H9 (cell line): ENCODE results near the gene HSD17B2. TPM values are rescaled to one million over a fixed set of nuclear protein-coding genes. Genes with fewer than 3 reads are reported as not detected.

ENCODE experiments used
- DNase-seq: peaks from one replicate; pipeline ENCODE4 v3.0.0-alpha.2; 2017
- H2AFZ ChIP-seq: one replicate; pipeline ENCODE4 v1.6.1; 2013; ENCODE audit warnings: mild to moderate bottlenecking, low read length, control low read depth, moderate library complexity
- H2AK5ac ChIP-seq: 2 replicates; pipeline ENCODE4 v1.6.1; 2013; ENCODE audit warnings: low read length, control low read depth, mixed read lengths; ENCODE audit not compliant: insufficient read length
- H2BK120ac ChIP-seq: one replicate; pipeline ENCODE4 v1.6.1; 2013; ENCODE audit warnings: low read depth, mild to moderate bottlenecking, low read length, control low read depth, inconsistent platforms; ENCODE audit not compliant: poor library complexity, severe bottlenecking
- H2BK12ac ChIP-seq: 2 replicates; pipeline ENCODE4 v1.6.1; 2013; ENCODE audit warnings: low read length, control low read depth, mixed read lengths, low read depth; ENCODE audit not compliant: insufficient read length
- H2BK15ac ChIP-seq: 2 replicates; pipeline ENCODE4 v1.6.1; 2013; ENCODE audit warnings: low read depth, low read length, control low read depth
- H2BK20ac ChIP-seq: one replicate; pipeline ENCODE4 v1.6.1; 2013; ENCODE audit warnings: low read depth, mild to moderate bottlenecking, low read length, control low read depth, inconsistent platforms; ENCODE audit not compliant: poor library complexity, severe bottlenecking
- H2BK5ac ChIP-seq: 2 replicates; pipeline ENCODE4 v1.6.1; 2013; ENCODE audit warnings: low read length, control low read depth, mixed read lengths; ENCODE audit not compliant: insufficient read length
- H3K14ac ChIP-seq: 2 replicates; pipeline ENCODE4 v1.6.1; 2013; ENCODE audit warnings: low read length, control low read depth; ENCODE audit not compliant: insufficient read depth
- H3K18ac ChIP-seq: 2 replicates; pipeline ENCODE4 v1.6.1; 2013; ENCODE audit warnings: low read depth, mild to moderate bottlenecking, mixed read lengths, low read length, control low read depth; ENCODE audit not compliant: insufficient read length
- H3K23ac ChIP-seq: 2 replicates; pipeline ENCODE4 v1.6.1; 2013; ENCODE audit warnings: low read length, control low read depth, mixed read lengths, low read depth; ENCODE audit not compliant: insufficient read length
- H3K23me2 ChIP-seq: 2 replicates; pipeline ENCODE4 v1.6.1; 2013; ENCODE audit warnings: low read depth, mild to moderate bottlenecking, mixed read lengths, low read length, control low read depth; ENCODE audit not compliant: insufficient read length, poor library complexity, severe bottlenecking
- H3K27ac ChIP-seq: 2 replicates; pipeline ENCODE4 v1.5.1; 2013; ENCODE audit warnings: low read length, control low read depth, mixed read lengths, low read depth; ENCODE audit not compliant: insufficient read length
- H3K27me3 ChIP-seq: 2 replicates; pipeline ENCODE4 v1.6.1; 2013; ENCODE audit warnings: low read length, control low read depth, inconsistent platforms; ENCODE audit not compliant: insufficient read depth
- H3K4ac ChIP-seq: 2 replicates; pipeline ENCODE4 v1.6.1; 2013; ENCODE audit warnings: low read depth, mild to moderate bottlenecking, control low read depth, inconsistent platforms, low read length, moderate library complexity
- H3K4me1 ChIP-seq: 2 replicates; pipeline ENCODE4 v1.6.1; 2013; ENCODE audit warnings: low read length, control low read depth, inconsistent platforms; ENCODE audit not compliant: insufficient read depth
- H3K4me2 ChIP-seq: 2 replicates; pipeline ENCODE4 v1.6.1; 2013; ENCODE audit warnings: low read length, control low read depth, mixed read lengths; ENCODE audit not compliant: insufficient read length, insufficient read depth
- H3K56ac ChIP-seq: 2 replicates; pipeline ENCODE4 v1.6.1; 2013; ENCODE audit warnings: low read depth, mild to moderate bottlenecking, mixed read lengths, low read length, control low read depth; ENCODE audit not compliant: insufficient read length
- H3K79me1 ChIP-seq: 2 replicates; pipeline ENCODE4 v1.6.1; 2013; ENCODE audit warnings: low read depth, mild to moderate bottlenecking, moderate library complexity, low read length, control low read depth, inconsistent platforms; ENCODE audit not compliant: insufficient read depth, poor library complexity, severe bottlenecking
- H3K79me2 ChIP-seq: 2 replicates; pipeline ENCODE4 v1.6.1; 2013; ENCODE audit warnings: low read length, control low read depth, inconsistent platforms; ENCODE audit not compliant: insufficient read depth
- H3K9ac ChIP-seq: 2 replicates; pipeline ENCODE4 v1.6.1; 2013; ENCODE audit warnings: low read length, control low read depth, mixed read lengths; ENCODE audit not compliant: insufficient read length; ENCODE audit errors: extremely low read depth
- H3K9me3 ChIP-seq: one replicate; pipeline ENCODE4 v1.6.1; 2013; ENCODE audit warnings: low read depth, low read length, inconsistent platforms; ENCODE audit not compliant: control insufficient read depth
- H3T11ph ChIP-seq: one replicate; pipeline ENCODE4 v1.6.1; 2013; ENCODE audit warnings: mild to moderate bottlenecking, low read length, control low read depth, inconsistent platforms
- H4K20me1 ChIP-seq: one replicate; pipeline ENCODE4 v1.6.1; 2013; ENCODE audit not compliant: control insufficient read depth, insufficient read length, insufficient read depth
- H4K5ac ChIP-seq: 2 replicates; pipeline ENCODE4 v1.6.1; 2013; ENCODE audit warnings: low read depth, mild to moderate bottlenecking, mixed read lengths, low read length, control low read depth; ENCODE audit not compliant: insufficient read length
- H4K8ac ChIP-seq: replicated peaks from 2 replicates; pipeline ENCODE4 v1.6.1; 2013; ENCODE audit warnings: low read length, control low read depth, mixed read lengths, low read depth; ENCODE audit not compliant: insufficient read length
- H4K91ac ChIP-seq: 2 replicates; pipeline ENCODE4 v1.6.1; 2013; ENCODE audit warnings: low read depth, mild to moderate bottlenecking, moderate library complexity, mixed read lengths, low read length, control low read depth; ENCODE audit not compliant: insufficient read length
- H3K27ac Mint-ChIP-seq, 3 experiments: 2 replicates in 2 of 3; 3 replicates in 1 of 3; pipeline ENCODE4 v1.8.0; 2020 to 2021; ENCODE audit warnings: mixed read lengths in 3 of 3, mild to moderate bottlenecking in 1 of 3, moderate library complexity in 1 of 3
- H3K27me3 Mint-ChIP-seq: 2 replicates; pipeline ENCODE4 v1.8.0; 2021; ENCODE audit warnings: low read depth, mild to moderate bottlenecking, moderate library complexity, mixed read lengths
- H3K36me3 Mint-ChIP-seq, 3 experiments: 2 replicates in 2 of 3; 3 replicates in 1 of 3; pipeline ENCODE4 v1.8.0; 2020 to 2021; ENCODE audit warnings: low read depth in 3 of 3, mixed read lengths in 3 of 3; ENCODE audit not compliant: insufficient read depth in 1 of 3
- H3K4me1 Mint-ChIP-seq, 2 experiments: 2 replicates each; pipeline ENCODE4 v1.8.0; 2020; ENCODE audit warnings: mixed read lengths in 2 of 2
- H3K4me3 Mint-ChIP-seq, 2 experiments: 2 replicates in 1 of 2; 3 replicates in 1 of 2; pipeline ENCODE4 v1.8.0; 2020 to 2021; ENCODE audit warnings: mild to moderate bottlenecking in 2 of 2, mixed read lengths in 2 of 2, moderate library complexity in 1 of 2
- H3K9me3 Mint-ChIP-seq, 2 experiments: 2 replicates in 1 of 2; 3 replicates in 1 of 2; pipeline ENCODE4 v1.8.0; 2020; ENCODE audit warnings: mild to moderate bottlenecking in 2 of 2, mixed read lengths in 2 of 2, moderate library complexity in 1 of 2
- CTCF ChIP-seq: fragments of 200-600 bp; sonication (generic); conservative IDR thresholded peaks from 3 replicates; pipeline ENCODE4 v1.8.0; 2021; ENCODE audit warnings: antibody characterized with exemption, mild to moderate bottlenecking
- WGBS: extraction: QIAGEN DNeasy Blood & Tissue Kit; methylation state at CpG from one replicate; pipeline ENCODE4 v1.1.7; 2013; ENCODE audit warnings: missing lambda C conversion rate, low lambda C conversion rate, mixed read lengths; ENCODE audit not compliant: insufficient read length; ENCODE audit errors: extremely low coverage; 5-methylcytosine and 5-hydroxymethylcytosine counted together
- total RNA-seq: library from RNA; stranded (reverse); gene quantifications from 2 replicates; pipeline ENCODE4 v1.2.1, GENCODE V29; 2021

The HSD17B2 gene
- total RNA-seq, 1 experiment from 2014 or later, result not detected

GRCh38 chr16:82002831-82003230 is 32.2 kb upstream of the HSD17B2 start:
- no peak overlapping the region for H3T11ph ChIP-seq
- no peak overlapping the region for H3K27ac Mint-ChIP-seq
- H3K4me3 Mint-ChIP-seq, result no peak overlapping the region
- no peak overlapping the region for H2BK5ac ChIP-seq
- peaks cover 2 to 4% of the 10 kb centered on the region in 2 experiments for H3K9me3 Mint-ChIP-seq
- H3K23me2 ChIP-seq, result no peaks in the 10 kb centered on the region
- H2AK5ac ChIP-seq, result no peak overlapping the region
- WGBS, result no CpG with 5 or more reads among the region's 3 CpGs
- no peaks in the 10 kb centered on the region for H3K79me1 ChIP-seq
- H3K4me1 ChIP-seq, result no peaks in the 10 kb centered on the region
- no peak overlapping the region for H2BK15ac ChIP-seq
- TF ChIP-seq CTCF, result no peak
- H3K36me3 Mint-ChIP-seq, result peaks cover under 1 to 2% (median 2%) of the 10 kb centered on the region in 3 experiments; a peak in 4 of 7 replicates
- no peak overlapping the region for H3K23ac ChIP-seq
- no peak overlapping the region for H4K91ac ChIP-seq
- no peak overlapping the region for H4K5ac ChIP-seq
- H4K8ac ChIP-seq, result no peak overlapping the region
- no peak overlapping the region for H3K27ac ChIP-seq
- H2AFZ ChIP-seq, result no peak overlapping the region
- H3K18ac ChIP-seq, result no peak overlapping the region
- no peaks in the 10 kb centered on the region for H4K20me1 ChIP-seq
- H3K56ac ChIP-seq, result no peak overlapping the region
- H2BK20ac ChIP-seq, result no peak overlapping the region
- no peak overlapping the region for H2BK12ac ChIP-seq
- H3K9ac ChIP-seq, result no peak overlapping the region
- H3K4me2 ChIP-seq, result no peak overlapping the region
- no peak overlapping the region for H3K14ac ChIP-seq
- DNase-seq, result no peak
- H3K4me1 Mint-ChIP-seq, result peaks cover 0 to 7% of the 10 kb centered on the region in 2 experiments; a peak in 2 of 4 replicates
- no peaks in the 10 kb centered on the region for H3K9me3 ChIP-seq
- peaks cover 6% of the 10 kb centered on the region for H3K27me3 Mint-ChIP-seq
- no peak overlapping the region for H3K4ac ChIP-seq
- no peaks in the 10 kb centered on the region for H3K79me2 ChIP-seq
- no peaks in the 10 kb centered on the region for H3K27me3 ChIP-seq
- no peak overlapping the region for H2BK120ac ChIP-seq
